H1 (cell line): ENCODE data around the gene ANKRD50. TPM values are rescaled to one million over a fixed set of nuclear protein-coding genes. Genes with fewer than 3 reads are reported as not detected.

Source experiments
- CTCF ChIA-PET: fragments of 300-600 bp; sonication (Branson Sonifier 250); formaldehyde crosslinking; loops from one replicate; lab custom pipeline; 2021; ENCODE audit not compliant: partially characterized antibody; lab: Charles Lee
- POLR2A ChIA-PET: fragments of 300-600 bp; sonication (Branson Sonifier 250); formaldehyde crosslinking; loops from one replicate; lab custom pipeline; 2021; ENCODE audit warnings: inconsistent platforms; ENCODE audit not compliant: partially characterized antibody; lab: Charles Lee
- DNase-seq, 2 experiments: peaks; one replicate each; pipeline versions ENCODE4 v3.0.0 to v3.0.0-alpha.2; 2010 to 2022; ENCODE audit warnings: low spot score in 2 of 2, low read depth in 1 of 2, mixed read lengths in 1 of 2
- FAIRE-seq: peaks from 2 replicates; lab custom pipeline; 2011; peaks lifted over from hg19 to GRCh38; lab: Jason Lieb, UNC
- H2AFZ ChIP-seq: 2 replicates; pipeline ENCODE4 v1.8.1; 2012; ENCODE audit warnings: low read length, inconsistent platforms
- H2AK5ac ChIP-seq: 2 replicates; pipeline ENCODE4 v1.6.1; 2013; ENCODE audit warnings: low read depth, low read length
- H2BK120ac ChIP-seq: replicated peaks from 2 replicates; pipeline ENCODE3; 2013; ENCODE audit warnings: low read depth, low read length, inconsistent platforms
- H2BK12ac ChIP-seq: 2 replicates; pipeline ENCODE4 v1.6.1; 2013; ENCODE audit warnings: low read depth, low read length
- H2BK15ac ChIP-seq: 2 replicates; pipeline ENCODE4 v1.6.1; 2013; ENCODE audit warnings: low read length
- H2BK20ac ChIP-seq: 2 replicates; pipeline ENCODE4 v1.6.1; 2013; ENCODE audit warnings: low read length
- H2BK5ac ChIP-seq: 2 replicates; pipeline ENCODE4 v1.6.1; 2013; ENCODE audit warnings: low read depth, low read length
- H3K14ac ChIP-seq: 2 replicates; pipeline ENCODE4 v1.6.1; 2013; ENCODE audit warnings: inconsistent platforms; ENCODE audit not compliant: insufficient read length
- H3K18ac ChIP-seq: 2 replicates; pipeline ENCODE4 v1.6.1; 2013; ENCODE audit warnings: low read length; ENCODE audit errors: extremely low read depth
- H3K23ac ChIP-seq: 2 replicates; pipeline ENCODE4 v1.6.1; 2013; ENCODE audit warnings: inconsistent platforms; ENCODE audit not compliant: insufficient read length
- H3K23me2 ChIP-seq: 2 replicates; pipeline ENCODE4 v1.6.1; 2013; ENCODE audit warnings: low read depth, low read length
- H3K27ac ChIP-seq: 2 replicates; pipeline ENCODE4 v1.6.1; 2011; ENCODE audit warnings: low read depth, low read length, inconsistent platforms
- H3K27me3 ChIP-seq, 4 experiments: replicated peaks in 1 of 4; 1 replicate in 1 of 4; 2 replicates in 3 of 4; pipeline versions ENCODE4 v1.6.1 to v1.8.1; 2011 to 2013; ENCODE audit warnings: low read length in 3 of 4, mild to moderate bottlenecking in 3 of 4, inconsistent platforms in 2 of 4, mixed read lengths in 2 of 4, moderate library complexity in 1 of 4; ENCODE audit not compliant: control insufficient read depth in 3 of 4, insufficient read depth in 3 of 4; ENCODE audit errors: extremely low read depth in 1 of 4
- H3K36me3 ChIP-seq, 4 experiments: 2 replicates each; pipeline versions ENCODE4 v1.6.1 to v1.8.1; 2011 to 2013; ENCODE audit warnings: mild to moderate bottlenecking in 4 of 4, low read length in 3 of 4, moderate library complexity in 2 of 4, control low read depth in 1 of 4, inconsistent platforms in 1 of 4; ENCODE audit not compliant: insufficient read depth in 4 of 4, control insufficient read depth in 2 of 4
- H3K4ac ChIP-seq: replicated peaks from 2 replicates; pipeline ENCODE3; 2013; ENCODE audit warnings: low read length, low read depth, mixed read lengths, inconsistent platforms; ENCODE audit not compliant: insufficient read length
- H3K4me1 ChIP-seq, 4 experiments: replicated peaks in 1 of 4; 1 replicate in 1 of 4; 2 replicates in 3 of 4; pipeline versions ENCODE4 v1.6.1 to v1.8.1; 2011 to 2013; ENCODE audit warnings: low read length in 3 of 4, inconsistent platforms in 2 of 4, mixed read lengths in 1 of 4; ENCODE audit not compliant: insufficient read depth in 4 of 4, control insufficient read depth in 3 of 4
- H3K4me2 ChIP-seq, 2 experiments: 2 replicates each; pipeline versions ENCODE4 v1.6.1 to v1.8.1; 2011 to 2013; ENCODE audit warnings: low read depth in 2 of 2, low read length in 2 of 2, control low read depth in 1 of 2, inconsistent platforms in 1 of 2, mild to moderate bottlenecking in 1 of 2; ENCODE audit not compliant: insufficient read depth in 1 of 2
- H3K4me3 ChIP-seq, 4 experiments: fragments of 200-600, 300-600 bp in 1 of 4; sonication (generic), shearing (Covaris generic), sonication (Bioruptor Twin) in 1 of 4; 2 replicates each; pipeline versions ENCODE4 v1.5.1 to v1.8.1; 2011 to 2016; ENCODE audit warnings: low read length in 4 of 4, low read depth in 3 of 4, control low read depth in 2 of 4, inconsistent platforms in 2 of 4, mild to moderate bottlenecking in 2 of 4, mixed read lengths in 1 of 4, moderate library complexity in 1 of 4; ENCODE audit not compliant: insufficient read depth in 2 of 4; ENCODE audit errors: extremely low read depth in 1 of 4
- H3K56ac ChIP-seq: replicated peaks from 2 replicates; pipeline ENCODE3; 2013; ENCODE audit warnings: low read depth, mild to moderate bottlenecking, mixed read lengths, low read length, inconsistent platforms; ENCODE audit not compliant: insufficient read length
- H3K79me1 ChIP-seq: 2 replicates; pipeline ENCODE4 v1.6.1; 2013; ENCODE audit warnings: low read depth, low read length, control low read depth
- H3K79me2 ChIP-seq, 2 experiments: 2 replicates each; pipeline versions ENCODE4 v1.6.1 to v1.8.1; 2012 to 2013; ENCODE audit warnings: low read length in 2 of 2, mild to moderate bottlenecking in 2 of 2, inconsistent platforms in 1 of 2; ENCODE audit not compliant: insufficient read depth in 2 of 2, control insufficient read depth in 1 of 2
- H3K9ac ChIP-seq, 4 experiments: replicated peaks in 1 of 4; 1 replicate in 1 of 4; 2 replicates in 3 of 4; pipeline versions ENCODE4 v1.6.1 to v1.8.1; 2011 to 2013; ENCODE audit warnings: low read depth in 3 of 4, low read length in 3 of 4, control low read depth in 2 of 4, mild to moderate bottlenecking in 2 of 4, moderate library complexity in 2 of 4, inconsistent platforms in 1 of 4; ENCODE audit errors: extremely low read depth in 1 of 4
- H3K9me3 ChIP-seq, 2 experiments: 2 replicates each; pipeline versions ENCODE4 v1.6.1 to v1.8.1; 2012 to 2013; ENCODE audit warnings: mild to moderate bottlenecking in 2 of 2, moderate library complexity in 2 of 2, control low read depth in 1 of 2, inconsistent platforms in 1 of 2, low read depth in 1 of 2, low read length in 1 of 2, mixed read lengths in 1 of 2; ENCODE audit not compliant: insufficient read depth in 2 of 2
- H4K20me1 ChIP-seq, 2 experiments: replicated peaks in 1 of 2; 2 replicates each; pipeline versions ENCODE3 to v1.8.1; 2011 to 2013; ENCODE audit warnings: inconsistent platforms in 2 of 2, low read length in 2 of 2, mild to moderate bottlenecking in 1 of 2; ENCODE audit not compliant: insufficient read depth in 2 of 2, control insufficient read depth in 1 of 2
- H4K5ac ChIP-seq: 2 replicates; pipeline ENCODE4 v1.6.1; 2013; ENCODE audit warnings: low read length, low read depth, mixed read lengths, inconsistent platforms; ENCODE audit not compliant: insufficient read length
- H4K8ac ChIP-seq: 2 replicates; pipeline ENCODE4 v1.8.0; 2013; ENCODE audit warnings: mild to moderate bottlenecking, moderate library complexity, low read length, inconsistent platforms; ENCODE audit not compliant: insufficient read depth; ENCODE audit errors: extremely low read depth
- H4K91ac ChIP-seq: replicated peaks from 2 replicates; pipeline ENCODE3; 2013; ENCODE audit warnings: low read length, mixed read lengths, inconsistent platforms; ENCODE audit not compliant: insufficient read length
- ASH2L ChIP-seq: fragments of 200-600, 300-600 bp; sonication (generic); IDR thresholded peaks from one replicate; pipeline ENCODE4 v1.7.1; 2017; ENCODE audit warnings: low read length
- BCL11A ChIP-seq, 2 experiments: IDR thresholded peaks; one replicate each; pipeline ENCODE4 v1.6.1; 2011; ENCODE audit warnings: low read depth in 2 of 2, low read length in 2 of 2, mild to moderate bottlenecking in 2 of 2
- CHD2 ChIP-seq: IDR thresholded peaks from 2 replicates; pipeline ENCODE4 v1.6.1; 2012; ENCODE audit warnings: low read length, improper control_type of control experiment
- HDAC2 ChIP-seq, 2 experiments: fragments of 300-600 bp in 1 of 2; sonication (generic) in 1 of 2; IDR thresholded peaks; 2 replicates each; pipeline ENCODE4 v1.6.1; 2011 to 2012; ENCODE audit warnings: low read depth in 2 of 2, low read length in 2 of 2, mild to moderate bottlenecking in 2 of 2, moderate library complexity in 2 of 2, borderline replicate concordance in 1 of 2, inconsistent platforms in 1 of 2
- JUND ChIP-seq: IDR thresholded peaks from 2 replicates; pipeline ENCODE4 v1.6.1; 2011; ENCODE audit warnings: mild to moderate bottlenecking, improper control_type of control experiment, low read length
- MAFK ChIP-seq: IDR thresholded peaks from 2 replicates; pipeline ENCODE4 v1.6.1; 2012; ENCODE audit warnings: low read depth, mild to moderate bottlenecking, improper control_type of control experiment, low read length
- RAD21 ChIP-seq, 2 experiments: IDR thresholded peaks in 1 of 2; conservative IDR thresholded peaks in 1 of 2; 2 replicates each; pipeline ENCODE4 v1.6.1; 2011; ENCODE audit warnings: low read depth in 2 of 2, low read length in 2 of 2, improper control_type of control experiment in 1 of 2, inconsistent platforms in 1 of 2, mild to moderate bottlenecking in 1 of 2, moderate library complexity in 1 of 2
- RFX5 ChIP-seq: IDR thresholded peaks from 2 replicates; pipeline ENCODE4 v1.6.1; 2011; ENCODE audit warnings: low read depth, low read length, improper control_type of control experiment, borderline replicate concordance
- TAF1 ChIP-seq: IDR thresholded peaks from 2 replicates; pipeline ENCODE4 v1.6.1; 2011; ENCODE audit warnings: mild to moderate bottlenecking, low read depth, low read length
- TCF12 ChIP-seq: IDR thresholded peaks from 2 replicates; pipeline ENCODE4 v1.6.1; 2011; ENCODE audit warnings: low read depth, mild to moderate bottlenecking, low read length
- TEAD4 ChIP-seq: IDR thresholded peaks from 2 replicates; pipeline ENCODE4 v1.6.1; 2012; ENCODE audit warnings: low read depth, low read length, inconsistent platforms, mixed read lengths
- WGBS, 2 experiments: shearing (Covaris generic) in 1 of 2; methylation state at CpG; one replicate each; pipeline versions ENCODE4 v1.1.6 to v1.1.7; 2013 to 2015; ENCODE audit warnings: low lambda C conversion rate in 2 of 2, mixed read lengths in 2 of 2, inconsistent platforms in 1 of 2, low coverage in 1 of 2, missing lambda C conversion rate in 1 of 2; ENCODE audit not compliant: insufficient replicate concordance in 2 of 2, insufficient coverage in 1 of 2, insufficient read length in 1 of 2; ENCODE audit errors: extremely low coverage in 1 of 2, missing lambda C conversion rate in 1 of 2; 5-methylcytosine and 5-hydroxymethylcytosine counted together
- polyA plus RNA-seq, 7 experiments: library from polyadenylated mRNA; depleted of rRNA in 3 of 7; stranded (reverse) in 5 of 7; unstranded in 2 of 7; fragments of >200 nt in 5 of 7; fragments of 200-250 nt in 2 of 7; gene quantifications; 1 replicate in 5 of 7; 2 replicates in 1 of 7; 4 replicates in 1 of 7; pipeline versions ENCODE4 v1.2.1 to v1.2.3, GENCODE V29; 2011 to 2013; ENCODE audit warnings: missing spikeins in 2 of 7, mixed read lengths in 2 of 7
- total RNA-seq: library from RNA; stranded (reverse); fragmentation: NEBNext Ultra II Directional; extraction: Animal tissue kit (Norgen Biotek cat#: 25700); gene quantifications from 2 replicates; pipeline ENCODE4 v1.2.1, GENCODE V29; 2021
- TF ChIP-seq, protein P1 (sequence below): IDR thresholded peaks from 2 replicates; pipeline ENCODE4 v1.6.1; 2012; ENCODE audit warnings: inconsistent platforms
- TF ChIP-seq, protein P2 (sequence below): IDR thresholded peaks from 2 replicates; pipeline ENCODE4 v1.6.1; 2012; ENCODE audit warnings: inconsistent platforms

The ANKRD50 gene
- total and polyA plus RNA-seq, 2 of the 8 experiments (the other 6 are each of a cell fraction or from before 2014, with no cell fraction given): 8.5 to 25.0 TPM

GRCh38 chr4:124636788-124637187, 75.7 kb downstream of the ANKRD50 start:
- Histone ChIP-seq H4K91ac (no peak overlapping the region), H3K4me2 (peak overlapping the region in 1 of 2 experiments; percentile 8; a peak in 1 of 4 replicates), H3K36me3 (no peaks in the 10 kb centered on the region), H4K5ac (no peak overlapping the region), H3K4me3 (no peak overlapping the region), H4K20me1 (no peaks in the 10 kb centered on the region), H3K9me3 (no peaks in the 10 kb centered on the region), H3K27ac (no peak overlapping the region), H4K8ac (no peak overlapping the region), H2BK15ac (no peak overlapping the region), H3K23me2 (no peaks in the 10 kb centered on the region), H3K79me2 (no peaks in the 10 kb centered on the region), H2AFZ (no peak overlapping the region), H3K56ac (no peak overlapping the region), H3K79me1 (no peaks in the 10 kb centered on the region), H3K9ac (no peak overlapping the region), H3K23ac (no peak overlapping the region), H2BK20ac (no peak overlapping the region), H3K4ac (no peak overlapping the region), H2BK5ac (peak overlapping the region; percentile 58; the same call in 1 of the 2 replicates), H2BK12ac (no peak overlapping the region), H3K27me3 (no peaks in the 10 kb centered on the region), H3K14ac (no peak overlapping the region), H2BK120ac (no peak overlapping the region), H3K18ac (no peak overlapping the region), H3K4me1 (peaks cover 0 to 6% (median 5%) of the 10 kb centered on the region in 4 experiments; a peak in 5 of 7 replicates), H2AK5ac (no peak overlapping the region)
- FAIRE-seq (peak; percentile 95), DNase-seq (peak in 1 of 2 experiments; percentile 58)
- ChIA-PET CTCF (interaction anchor here (0.7 kb wide), 1 partner anchor 18 kb away, joined by 3 read pairs; no protein-coding TSS in a partner anchor), POLR2A (no interaction called here)
- WGBS, 2 experiments: 0% methylated on average over 1 of the region's 1 CpG; no CpG with 5 or more reads in 1 of the 2 experiments
- TF ChIP-seq, protein P1, sequence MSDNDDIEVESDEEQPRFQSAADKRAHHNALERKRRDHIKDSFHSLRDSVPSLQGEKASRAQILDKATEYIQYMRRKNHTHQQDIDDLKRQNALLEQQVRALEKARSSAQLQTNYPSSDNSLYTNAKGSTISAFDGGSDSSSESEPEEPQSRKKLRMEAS: peak; percentile 82
- peak; percentile 69 for TF ChIP-seq TEAD4
- no peak for TF ChIP-seq TAF1
- peak; percentile 50 for TF ChIP-seq ASH2L
- TF ChIP-seq RFX5: no peak
- TF ChIP-seq, protein P2, sequence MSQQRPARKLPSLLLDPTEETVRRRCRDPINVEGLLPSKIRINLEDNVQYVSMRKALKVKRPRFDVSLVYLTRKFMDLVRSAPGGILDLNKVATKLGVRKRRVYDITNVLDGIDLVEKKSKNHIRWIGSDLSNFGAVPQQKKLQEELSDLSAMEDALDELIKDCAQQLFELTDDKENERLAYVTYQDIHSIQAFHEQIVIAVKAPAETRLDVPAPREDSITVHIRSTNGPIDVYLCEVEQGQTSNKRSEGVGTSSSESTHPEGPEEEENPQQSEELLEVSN: peak; percentile 77
- peak; percentile 60 to 62 for TF ChIP-seq BCL11A (IDR thresholded peaks at IDR 0.05; ENCODE audit: low read depth in 2 of 2, low read length in 2 of 2)
- TF ChIP-seq MAFK: peak; percentile 15; the same call in 1 of the 2 replicates
- no peak for TF ChIP-seq JUND
- peak; percentile 56 to 89; a peak in 2 of 4 replicates for TF ChIP-seq HDAC2 (IDR thresholded peaks at IDR 0.05; ENCODE audit: borderline replicate concordance in 1 of 2, low read depth in 2 of 2, low read length in 2 of 2)
- TF ChIP-seq RAD21 (IDR thresholded peaks at IDR 0.05 in 1 of 2, conservative IDR thresholded peaks at IDR 0.05 in 1 of 2; ENCODE audit: low read depth in 2 of 2, low read length in 2 of 2): peak in 1 of 2 experiments; percentile 21; a peak in 1 of 4 replicates
- TF ChIP-seq CHD2: peak; percentile 9; the same call in 1 of the 2 replicates
- peak; percentile 92 for TF ChIP-seq TCF12
